ENCODE measurements around the gene PANK1. TPM values are rescaled to one million over a fixed set of nuclear protein-coding genes. Genes with fewer than 3 reads are reported as not detected.

PANK1 gene
- total and polyA plus RNA-seq, 2 of the 8 experiments (the other 6 are each of a cell fraction or from before 2014, with no cell fraction given), result 18.5 to 40.4 TPM

DNA sequence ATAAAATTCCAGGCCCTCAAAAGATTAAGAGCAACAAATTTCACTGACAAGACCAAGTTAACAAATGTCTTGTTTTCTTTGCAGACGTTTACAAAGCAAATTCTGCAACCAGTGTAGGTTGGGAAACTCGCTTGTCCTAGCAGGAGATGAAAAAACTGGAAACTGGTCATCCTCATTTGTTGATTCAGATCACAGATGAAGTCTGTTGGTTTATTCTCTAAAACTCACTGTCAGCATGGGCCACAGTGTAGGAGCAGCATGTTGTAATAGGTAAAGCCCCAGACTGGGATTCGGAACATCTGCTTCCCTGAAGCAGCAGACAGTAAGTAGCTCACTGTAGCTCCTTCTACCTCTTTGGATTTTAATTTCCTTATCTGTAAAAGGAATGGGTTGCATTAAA is 31.5 kb downstream of the PANK1 start:
- Histone ChIP-seq H3K27ac (ENCODE audit: low read depth, low read length) (no peak overlapping the region), H3K18ac (ENCODE audit: extremely low read depth, low read length) (no peak overlapping the region), H3K79me2 (ENCODE audit: control insufficient read depth in 1 of 2, insufficient read depth in 2 of 2, low read length in 2 of 2) (peaks cover 0 to 64% of the 10 kb centered on the region in 2 experiments; a peak in 3 of 4 replicates), H2BK15ac (ENCODE audit: low read length) (no peak overlapping the region), H2BK12ac (ENCODE audit: low read depth, low read length) (no peak overlapping the region), H4K8ac (ENCODE audit: extremely low read depth, insufficient read depth, low read length) (no peak overlapping the region), H3K4me3 (ENCODE audit: extremely low read depth in 1 of 4, insufficient read depth in 2 of 4, low read depth in 3 of 4, low read length in 4 of 4) (no peak overlapping the region), H3K9me3 (ENCODE audit: insufficient read depth in 2 of 2, low read depth in 1 of 2, low read length in 1 of 2) (0 out of 4 replicates have a peak, but pooled peaks cover 0 to 2% of the 10 kb centered on the region in 2 experiments), H2AFZ (ENCODE audit: low read length) (no peak overlapping the region), H3K4me2 (ENCODE audit: insufficient read depth in 1 of 2, low read depth in 2 of 2, low read length in 2 of 2) (no peak overlapping the region), H3K4ac (replicated peaks; ENCODE audit: insufficient read length, low read depth, low read length) (no peak overlapping the region), H4K91ac (replicated peaks; ENCODE audit: insufficient read length, low read length) (no peak overlapping the region), H3K4me1 (replicated peaks in 1 of 4; ENCODE audit: control insufficient read depth in 3 of 4, insufficient read depth in 4 of 4, low read length in 3 of 4) (peaks cover 0 to 4% (median 2%) of the 10 kb centered on the region in 4 experiments; a peak in 2 of 7 replicates), H3K23ac (ENCODE audit: insufficient read length) (no peak overlapping the region), H3K56ac (replicated peaks; ENCODE audit: insufficient read length, low read depth, low read length) (no peak overlapping the region), H2AK5ac (ENCODE audit: low read depth, low read length) (no peak overlapping the region), H2BK20ac (ENCODE audit: low read length) (no peak overlapping the region), H3K27me3 (replicated peaks in 1 of 4; ENCODE audit: control insufficient read depth in 3 of 4, extremely low read depth in 1 of 4, insufficient read depth in 3 of 4, low read length in 3 of 4) (no peaks in the 10 kb centered on the region), H4K20me1 (replicated peaks in 1 of 2; ENCODE audit: control insufficient read depth in 1 of 2, insufficient read depth in 2 of 2, low read length in 2 of 2) (peaks cover 0 to 2% of the 10 kb centered on the region in 2 experiments), H4K5ac (ENCODE audit: insufficient read length, low read depth, low read length) (no peak overlapping the region), H2BK5ac (ENCODE audit: low read depth, low read length) (no peak overlapping the region), H3K36me3 (ENCODE audit: control insufficient read depth in 2 of 4, insufficient read depth in 4 of 4, low read length in 3 of 4) (peaks cover 10 to 29% (median 21%) of the 10 kb centered on the region in 4 experiments), H3K9ac (replicated peaks in 1 of 4; ENCODE audit: extremely low read depth in 1 of 4, low read depth in 3 of 4, low read length in 3 of 4) (no peak overlapping the region), H3K23me2 (ENCODE audit: low read depth, low read length) (no peaks in the 10 kb centered on the region), H2BK120ac (replicated peaks; ENCODE audit: low read depth, low read length) (no peak overlapping the region), H3K79me1 (ENCODE audit: low read depth, low read length) (peaks cover 3% of the 10 kb centered on the region; the same call in 1 of the 2 replicates), H3K14ac (ENCODE audit: insufficient read length) (no peak overlapping the region)
- WGBS, 2 experiments (ENCODE audit: extremely low coverage in 1 of 2, insufficient coverage in 1 of 2, insufficient read length in 1 of 2, insufficient replicate concordance in 2 of 2, low coverage in 1 of 2, low lambda C conversion rate in 2 of 2, missing lambda C conversion rate in 1 of 2), result 68% methylated on average over 3 of the region's 3 CpGs; no CpG with 5 or more reads in 1 of the 2 experiments
- FAIRE-seq (no peak), DNase-seq (ENCODE audit: low read depth in 1 of 2, low spot score in 2 of 2) (no peak)
- POLR2A ChIA-PET (ENCODE audit: partially characterized antibody), result interaction anchor here (0.8 kb wide), 1 partner anchor 13 kb away, joined by 3 read pairs; no protein-coding TSS in a partner anchor
- CTCF ChIA-PET (ENCODE audit: partially characterized antibody), result interaction anchor here (0.9 to 1.8 kb wide), 5 partner anchors 9 to 62 kb away, joined by 3 to 4 read pairs (median 4); no protein-coding TSS in a partner anchor
- TF ChIP-seq KDM5A (IDR thresholded peaks at IDR 0.05; ENCODE audit: low read length) (no peak), SP4 (IDR thresholded peaks at IDR 0.05; ENCODE audit: low read length) (no peak), JUN (IDR thresholded peaks at IDR 0.05; ENCODE audit: low read depth, low read length) (no peak), TBP (IDR thresholded peaks at IDR 0.05; ENCODE audit: low read depth, low read length) (no peak), EP300 (IDR thresholded peaks at IDR 0.05; ENCODE audit: borderline replicate concordance in 1 of 2, low read depth in 2 of 2, low read length in 2 of 2) (no peak), CREB1 (IDR thresholded peaks at IDR 0.05) (no peak), SRF (IDR thresholded peaks at IDR 0.05; ENCODE audit: low read depth, low read length) (no peak), CHD2 (IDR thresholded peaks at IDR 0.05; ENCODE audit: low read length) (no peak), NRF1 (IDR thresholded peaks at IDR 0.05; ENCODE audit: low read depth, low read length) (no peak), CBX5 (IDR thresholded peaks at IDR 0.05; ENCODE audit: low read depth, low read length) (no peak)
- TF ChIP-seq, protein P1, sequence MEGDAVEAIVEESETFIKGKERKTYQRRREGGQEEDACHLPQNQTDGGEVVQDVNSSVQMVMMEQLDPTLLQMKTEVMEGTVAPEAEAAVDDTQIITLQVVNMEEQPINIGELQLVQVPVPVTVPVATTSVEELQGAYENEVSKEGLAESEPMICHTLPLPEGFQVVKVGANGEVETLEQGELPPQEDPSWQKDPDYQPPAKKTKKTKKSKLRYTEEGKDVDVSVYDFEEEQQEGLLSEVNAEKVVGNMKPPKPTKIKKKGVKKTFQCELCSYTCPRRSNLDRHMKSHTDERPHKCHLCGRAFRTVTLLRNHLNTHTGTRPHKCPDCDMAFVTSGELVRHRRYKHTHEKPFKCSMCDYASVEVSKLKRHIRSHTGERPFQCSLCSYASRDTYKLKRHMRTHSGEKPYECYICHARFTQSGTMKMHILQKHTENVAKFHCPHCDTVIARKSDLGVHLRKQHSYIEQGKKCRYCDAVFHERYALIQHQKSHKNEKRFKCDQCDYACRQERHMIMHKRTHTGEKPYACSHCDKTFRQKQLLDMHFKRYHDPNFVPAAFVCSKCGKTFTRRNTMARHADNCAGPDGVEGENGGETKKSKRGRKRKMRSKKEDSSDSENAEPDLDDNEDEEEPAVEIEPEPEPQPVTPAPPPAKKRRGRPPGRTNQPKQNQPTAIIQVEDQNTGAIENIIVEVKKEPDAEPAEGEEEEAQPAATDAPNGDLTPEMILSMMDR (IDR thresholded peaks at IDR 0.05; ENCODE audit: control extremely low read depth in 1 of 3, insufficient read depth in 1 of 3, low read depth in 1 of 3, low read length in 3 of 3), result no peak
- TF ChIP-seq, protein P2, sequence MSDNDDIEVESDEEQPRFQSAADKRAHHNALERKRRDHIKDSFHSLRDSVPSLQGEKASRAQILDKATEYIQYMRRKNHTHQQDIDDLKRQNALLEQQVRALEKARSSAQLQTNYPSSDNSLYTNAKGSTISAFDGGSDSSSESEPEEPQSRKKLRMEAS (IDR thresholded peaks at IDR 0.05), result no peak

Data from H1 (cell line).